ENCODE measurements around the gene GON4L.
"Not testable (repeated sequence)": the region's sequence is repeated elsewhere in the genome, so short reads cannot be mapped to it uniquely, and the experiment has no call there.

GON4L gene

DNA sequence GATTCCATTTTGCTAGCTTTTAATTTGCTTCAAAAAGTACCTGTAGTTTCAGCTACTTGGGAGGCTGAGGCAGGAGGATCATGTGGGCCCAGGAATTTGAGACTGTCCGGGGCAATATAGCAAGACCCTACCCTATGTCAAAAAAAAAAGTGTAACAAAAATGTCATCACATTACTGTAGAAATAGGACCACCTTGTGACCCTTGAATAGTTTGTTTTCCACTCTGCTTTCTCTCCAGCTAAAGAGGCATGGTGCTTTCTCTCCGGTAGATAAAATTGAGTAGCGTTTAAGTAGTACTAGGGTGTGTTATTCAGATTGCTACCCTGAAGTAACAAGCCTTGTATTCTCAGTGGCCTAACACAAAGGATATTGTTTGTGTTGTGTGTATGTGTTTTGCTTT is 144.4 kb downstream of the GON4L start:
- H3K4me3 ChIP-seq (ENCODE audit: low read depth, low read length); H3K4me1 ChIP-seq (ENCODE audit: control insufficient read depth, insufficient read depth, low read length); H3K9ac ChIP-seq (ENCODE audit: low read length); H3K27ac ChIP-seq (ENCODE audit: low read depth, low read length); H3K9me3 ChIP-seq (ENCODE audit: control insufficient read depth, insufficient read depth, low read depth, low read length); H3K27me3 ChIP-seq (ENCODE audit: control insufficient read depth, insufficient read depth, low read length): not testable (repeated sequence)
- H3K36me3 ChIP-seq (ENCODE audit: control insufficient read depth, insufficient read depth, low read length) = peaks cover 51% of the 10 kb centered on the region

DNA sequence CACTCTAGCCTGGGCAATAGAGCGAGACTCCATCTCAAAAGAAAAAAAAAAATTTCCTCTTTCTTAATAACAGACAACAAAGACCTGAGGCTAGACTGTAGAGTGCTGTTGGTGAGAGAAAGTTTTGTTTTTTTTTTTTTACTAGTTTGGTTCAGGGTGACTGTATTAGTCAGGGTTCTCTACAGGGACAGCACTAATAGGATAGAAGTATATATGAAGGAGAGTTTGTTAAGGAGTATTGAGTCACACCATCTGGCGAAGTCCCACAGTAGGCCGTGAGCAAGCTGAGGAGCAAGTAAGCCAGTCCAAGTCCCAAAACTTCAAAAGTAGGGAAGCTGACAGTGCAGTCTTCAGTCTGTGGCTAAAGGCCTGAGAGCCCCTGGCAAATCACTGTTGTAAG is 145.6 kb downstream of the GON4L start:
- H3K4me3 ChIP-seq (ENCODE audit: low read depth, low read length); H3K4me1 ChIP-seq (ENCODE audit: control insufficient read depth, insufficient read depth, low read length); H3K27me3 ChIP-seq (ENCODE audit: control insufficient read depth, insufficient read depth, low read length); H3K9me3 ChIP-seq (ENCODE audit: control insufficient read depth, insufficient read depth, low read depth, low read length); H3K9ac ChIP-seq (ENCODE audit: low read length); H3K27ac ChIP-seq (ENCODE audit: low read depth, low read length): not testable (repeated sequence)
- peaks cover 43% of the 10 kb centered on the region for H3K36me3 ChIP-seq (ENCODE audit: control insufficient read depth, insufficient read depth, low read length)

DNA sequence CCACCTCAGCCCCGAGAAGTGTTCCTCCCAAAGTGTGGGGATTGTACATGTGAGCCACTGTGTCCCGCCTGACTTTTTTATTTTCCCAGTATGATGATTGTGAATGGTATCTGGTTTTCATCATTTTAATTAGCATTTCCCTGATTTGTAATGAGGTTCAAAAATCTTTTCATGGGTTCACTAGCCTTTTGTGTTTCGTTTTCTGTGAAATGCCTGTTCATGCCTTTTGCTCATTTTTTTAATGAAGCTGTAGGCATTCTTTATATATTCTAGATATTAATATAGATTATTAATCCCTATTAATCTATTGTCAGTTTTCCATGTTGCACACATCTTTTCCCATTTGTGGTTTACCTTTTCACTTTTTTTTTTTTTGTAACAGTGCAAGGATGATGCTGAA is 147.6 kb downstream of the GON4L start:
- Histone ChIP-seq H3K9me3 (ENCODE audit: control insufficient read depth, insufficient read depth, low read depth, low read length) (no peaks in the 10 kb centered on the region), H3K4me3 (ENCODE audit: low read depth, low read length) (no peak overlapping the region), H3K4me1 (ENCODE audit: control insufficient read depth, insufficient read depth, low read length) (no peaks in the 10 kb centered on the region), H3K36me3 (ENCODE audit: control insufficient read depth, insufficient read depth, low read length) (peaks cover 32% of the 10 kb centered on the region), H3K27ac (ENCODE audit: low read depth, low read length) (no peak overlapping the region), H3K9ac (ENCODE audit: low read length) (no peak overlapping the region), H3K27me3 (ENCODE audit: control insufficient read depth, insufficient read depth, low read length) (no peaks in the 10 kb centered on the region)

DNA sequence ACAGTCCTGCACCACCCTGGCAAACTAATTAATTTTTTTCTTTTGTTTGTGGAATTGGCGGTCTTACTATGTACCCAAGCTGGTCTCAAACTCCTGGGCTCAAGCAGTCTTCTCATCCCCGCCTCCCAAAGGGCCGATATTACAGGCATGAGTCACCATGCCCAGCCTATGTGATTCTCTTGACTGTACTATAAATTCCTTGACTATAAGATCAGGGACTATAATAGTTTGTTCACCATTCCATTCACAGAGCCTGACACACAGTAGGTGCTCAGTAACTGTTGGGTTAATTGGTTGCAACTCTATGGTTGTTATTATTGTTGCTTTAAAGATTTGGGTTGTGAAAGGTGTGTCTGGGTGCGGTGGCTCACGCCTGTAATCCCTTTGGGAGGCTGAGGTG is 150.9 kb downstream of the GON4L start:
- Histone ChIP-seq H3K27ac (ENCODE audit: low read depth, low read length) (no peak overlapping the region), H3K27me3 (ENCODE audit: control insufficient read depth, insufficient read depth, low read length) (no peaks in the 10 kb centered on the region), H3K9ac (ENCODE audit: low read length) (no peak overlapping the region), H3K9me3 (ENCODE audit: control insufficient read depth, insufficient read depth, low read depth, low read length) (no peaks in the 10 kb centered on the region), H3K4me1 (ENCODE audit: control insufficient read depth, insufficient read depth, low read length) (no peaks in the 10 kb centered on the region), H3K4me3 (ENCODE audit: low read depth, low read length) (no peak overlapping the region), H3K36me3 (ENCODE audit: control insufficient read depth, insufficient read depth, low read length) (peaks cover 9% of the 10 kb centered on the region)

DNA sequence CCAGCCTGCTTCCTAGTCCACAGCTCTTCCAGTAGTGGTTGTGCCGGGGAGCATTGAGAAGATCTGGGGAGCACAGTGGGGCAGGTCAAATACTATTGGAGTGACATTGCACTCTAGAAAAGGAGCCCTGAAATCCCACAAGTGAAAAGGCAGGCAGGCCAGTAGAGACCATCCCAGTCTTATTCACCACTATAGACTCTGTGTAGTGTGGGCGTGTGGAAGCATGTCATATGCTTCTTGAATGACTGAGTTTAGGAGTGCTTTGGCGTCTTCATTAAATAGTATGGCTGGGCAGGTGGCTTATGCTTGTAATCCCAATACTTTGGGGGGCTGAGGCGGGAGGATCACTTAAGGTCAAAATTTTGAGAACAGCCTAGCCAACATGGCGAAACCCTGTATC is 152.6 kb downstream of the GON4L start:
- not testable (repeated sequence) for H3K27ac ChIP-seq (ENCODE audit: low read depth, low read length); H3K4me3 ChIP-seq (ENCODE audit: low read depth, low read length); H3K9ac ChIP-seq (ENCODE audit: low read length)

DNA sequence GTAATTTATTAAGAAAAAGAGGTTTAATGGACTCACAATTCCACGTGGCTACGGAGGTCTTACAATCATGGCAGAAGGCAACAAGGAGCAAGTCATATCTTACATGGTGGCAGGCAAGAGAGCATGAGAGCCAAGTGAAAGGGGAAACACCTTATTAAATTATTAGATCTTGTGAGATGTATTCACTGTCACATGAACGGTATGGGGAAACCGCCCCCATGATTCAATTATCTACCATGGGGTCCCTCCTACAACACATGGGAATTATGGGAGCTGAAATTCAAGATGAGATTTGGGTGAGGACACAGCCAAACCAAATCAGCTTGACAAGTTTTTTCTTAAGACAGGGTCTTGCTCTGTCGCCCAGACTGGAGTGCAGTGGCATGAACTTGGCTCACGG is 153.8 kb downstream of the GON4L start:
- Histone ChIP-seq H3K27me3 (ENCODE audit: control insufficient read depth, insufficient read depth, low read length) (no peaks in the 10 kb centered on the region), H3K4me1 (ENCODE audit: control insufficient read depth, insufficient read depth, low read length) (no peaks in the 10 kb centered on the region), H3K9ac (ENCODE audit: low read length) (no peak overlapping the region), H3K9me3 (ENCODE audit: control insufficient read depth, insufficient read depth, low read depth, low read length) (peaks cover 18% of the 10 kb centered on the region), H3K36me3 (ENCODE audit: control insufficient read depth, insufficient read depth, low read length) (peaks cover 3% of the 10 kb centered on the region; the same call in 1 of the 2 replicates), H3K4me3 (ENCODE audit: low read depth, low read length) (no peak overlapping the region), H3K27ac (ENCODE audit: low read depth, low read length) (no peak overlapping the region)

More for the DNA sequence above, 152.6 kb downstream of the GON4L start:
- H3K27me3 ChIP-seq (ENCODE audit: control insufficient read depth, insufficient read depth, low read length); H3K36me3 ChIP-seq (ENCODE audit: control insufficient read depth, insufficient read depth, low read length); H3K4me1 ChIP-seq (ENCODE audit: control insufficient read depth, insufficient read depth, low read length); H3K9me3 ChIP-seq (ENCODE audit: control insufficient read depth, insufficient read depth, low read depth, low read length): not testable (repeated sequence)

DNA sequence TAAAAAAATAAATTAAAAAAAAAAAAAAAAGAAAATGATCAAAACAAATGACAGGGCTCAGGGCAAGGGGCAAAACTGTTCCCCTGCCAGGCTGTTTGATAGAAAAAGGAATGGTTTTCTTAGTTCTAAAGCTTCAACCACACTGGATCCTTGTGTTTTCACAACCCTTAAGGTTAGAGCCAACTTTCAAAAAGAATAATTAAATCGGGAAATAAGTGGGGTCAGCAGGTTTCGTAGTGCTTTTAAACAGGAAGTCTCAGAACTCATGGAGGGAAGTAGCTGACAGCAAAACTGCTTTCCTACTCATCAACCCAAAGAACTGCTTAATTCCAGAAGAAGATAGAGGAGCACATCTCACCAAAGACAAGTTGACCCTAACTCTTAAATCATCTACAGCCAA is 155.3 kb downstream of the GON4L start:
- not testable (repeated sequence) for H3K27ac ChIP-seq (ENCODE audit: low read depth, low read length); H3K27me3 ChIP-seq (ENCODE audit: control insufficient read depth, insufficient read depth, low read length); H3K36me3 ChIP-seq (ENCODE audit: control insufficient read depth, insufficient read depth, low read length); H3K9ac ChIP-seq (ENCODE audit: low read length); H3K4me1 ChIP-seq (ENCODE audit: control insufficient read depth, insufficient read depth, low read length); H3K4me3 ChIP-seq (ENCODE audit: low read depth, low read length)
- peaks cover 30% of the 10 kb centered on the region for H3K9me3 ChIP-seq (ENCODE audit: control insufficient read depth, insufficient read depth, low read depth, low read length)

Measured in HUES6 (cell line).